ENCODE measurements around the gene PILRA. TPM values are rescaled to one million over a fixed set of nuclear protein-coding genes. Genes with fewer than 3 reads are reported as not detected.
A peak's percentile ranks its signal among the peaks of the same experiment; 100 is the strongest.

The PILRA gene
- total and polyA plus RNA-seq, 2 of the 13 experiments (the other 11 are each of a cell fraction or from before 2014, with no cell fraction given): 0.13 to 1.3 TPM

DNA sequence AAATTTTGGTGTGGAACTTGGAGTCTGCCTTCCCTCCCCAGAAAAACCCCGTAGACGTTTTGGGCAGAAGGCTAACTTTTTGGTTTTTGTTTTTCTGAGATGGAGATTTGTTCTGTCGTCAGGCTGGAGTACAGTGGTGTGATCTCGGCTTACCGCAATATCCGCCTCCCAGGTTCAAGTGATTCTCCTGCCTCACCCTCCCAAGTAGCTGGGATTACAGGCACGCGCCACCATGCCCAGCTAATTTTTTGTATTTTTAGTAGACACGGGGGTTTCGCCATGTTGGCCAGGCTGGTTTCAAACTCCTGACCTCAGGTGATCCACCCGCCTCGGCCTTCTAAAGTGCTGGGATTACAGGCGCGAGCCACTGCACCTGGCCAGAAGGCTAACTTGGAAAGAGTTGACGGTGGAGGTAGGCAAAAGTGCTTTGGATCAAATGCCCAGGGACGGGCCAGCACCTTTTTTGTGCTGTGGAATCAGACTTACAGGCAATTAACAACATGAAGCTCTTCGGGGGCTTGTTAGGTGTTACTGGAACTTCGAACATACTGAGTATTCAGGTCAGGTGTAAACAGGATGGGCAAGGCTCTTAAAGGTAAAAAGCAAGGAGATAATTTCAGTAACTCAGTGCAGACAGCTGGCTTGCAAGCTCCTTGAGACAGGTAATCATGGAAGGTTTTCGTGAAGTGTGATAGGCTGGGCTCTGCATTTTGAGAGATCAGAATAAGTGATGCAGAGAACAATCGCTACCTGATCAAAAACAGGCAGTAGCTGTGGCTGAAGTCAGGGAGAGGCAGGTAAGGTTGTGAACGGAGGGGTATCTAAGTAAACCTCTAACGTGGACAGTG, 61.2 kb downstream of the PILRA start (continued):
- no peak for TF ChIP-seq ZNF101 (CRISPR knock-in tag; IDR thresholded peaks at IDR 0.05; ENCODE audit: borderline replicate concordance, low read depth)
- no peak for TF ChIP-seq SMARCC2 (IDR thresholded peaks at IDR 0.05)
- TF ChIP-seq CC2D1A (CRISPR knock-in tag; IDR thresholded peaks at IDR 0.05): no peak
- TF ChIP-seq ZNF496 (CRISPR knock-in tag; IDR thresholded peaks at IDR 0.05; ENCODE audit: insufficient replicate concordance): no peak
- TF ChIP-seq RAD21 (CRISPR knock-in tag; IDR thresholded peaks at IDR 0.05): no peak
- TF ChIP-seq, protein P1, sequence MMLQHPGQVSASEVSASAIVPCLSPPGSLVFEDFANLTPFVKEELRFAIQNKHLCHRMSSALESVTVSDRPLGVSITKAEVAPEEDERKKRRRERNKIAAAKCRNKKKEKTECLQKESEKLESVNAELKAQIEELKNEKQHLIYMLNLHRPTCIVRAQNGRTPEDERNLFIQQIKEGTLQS (CRISPR knock-in tag; IDR thresholded peaks at IDR 0.05): no peak
- TF ChIP-seq RFXANK (CRISPR knock-in tag; IDR thresholded peaks at IDR 0.05): no peak
- TF ChIP-seq ZNF326 (CRISPR knock-in tag; IDR thresholded peaks at IDR 0.05; ENCODE audit: borderline replicate concordance): no peak
- no peak for TF ChIP-seq XBP1 (CRISPR knock-in tag; IDR thresholded peaks at IDR 0.05)
- TF ChIP-seq KAT7 (CRISPR knock-in tag; IDR thresholded peaks at IDR 0.05; ENCODE audit: borderline replicate concordance): 0 out of 2 replicates have a peak, but pooled peaks have one; percentile 39
- TF ChIP-seq FOXK2 (IDR thresholded peaks at IDR 0.05): no peak
- no peak for TF ChIP-seq ZNF530 (CRISPR knock-in tag; IDR thresholded peaks at IDR 0.05; ENCODE audit: low read depth)
- TF ChIP-seq NCOA1 (CRISPR knock-in tag; IDR thresholded peaks at IDR 0.05): no peak
- TF ChIP-seq ZNF549 (CRISPR knock-in tag; IDR thresholded peaks at IDR 0.05): no peak
- TF ChIP-seq JUN (CRISPR knock-in tag; IDR thresholded peaks at IDR 0.05): no peak
- TF ChIP-seq, protein P2, sequence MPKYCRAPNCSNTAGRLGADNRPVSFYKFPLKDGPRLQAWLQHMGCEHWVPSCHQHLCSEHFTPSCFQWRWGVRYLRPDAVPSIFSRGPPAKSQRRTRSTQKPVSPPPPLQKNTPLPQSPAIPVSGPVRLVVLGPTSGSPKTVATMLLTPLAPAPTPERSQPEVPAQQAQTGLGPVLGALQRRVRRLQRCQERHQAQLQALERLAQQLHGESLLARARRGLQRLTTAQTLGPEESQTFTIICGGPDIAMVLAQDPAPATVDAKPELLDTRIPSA (CRISPR knock-in tag; IDR thresholded peaks at IDR 0.05; ENCODE audit: borderline replicate concordance): no peak
- no peak for TF ChIP-seq ZNF570 (CRISPR knock-in tag; IDR thresholded peaks at IDR 0.05; ENCODE audit: borderline replicate concordance)
- no peak for TF ChIP-seq ZNF652 (CRISPR knock-in tag; IDR thresholded peaks at IDR 0.05; ENCODE audit: borderline replicate concordance, low read depth)
- TF ChIP-seq ZNF460 (CRISPR knock-in tag; IDR thresholded peaks at IDR 0.05; ENCODE audit: borderline replicate concordance): no peak; the same call in 1 of the 2 replicates
- no peak for TF ChIP-seq TARDBP (CRISPR knock-in tag; IDR thresholded peaks at IDR 0.05)
- TF ChIP-seq, protein P3, sequence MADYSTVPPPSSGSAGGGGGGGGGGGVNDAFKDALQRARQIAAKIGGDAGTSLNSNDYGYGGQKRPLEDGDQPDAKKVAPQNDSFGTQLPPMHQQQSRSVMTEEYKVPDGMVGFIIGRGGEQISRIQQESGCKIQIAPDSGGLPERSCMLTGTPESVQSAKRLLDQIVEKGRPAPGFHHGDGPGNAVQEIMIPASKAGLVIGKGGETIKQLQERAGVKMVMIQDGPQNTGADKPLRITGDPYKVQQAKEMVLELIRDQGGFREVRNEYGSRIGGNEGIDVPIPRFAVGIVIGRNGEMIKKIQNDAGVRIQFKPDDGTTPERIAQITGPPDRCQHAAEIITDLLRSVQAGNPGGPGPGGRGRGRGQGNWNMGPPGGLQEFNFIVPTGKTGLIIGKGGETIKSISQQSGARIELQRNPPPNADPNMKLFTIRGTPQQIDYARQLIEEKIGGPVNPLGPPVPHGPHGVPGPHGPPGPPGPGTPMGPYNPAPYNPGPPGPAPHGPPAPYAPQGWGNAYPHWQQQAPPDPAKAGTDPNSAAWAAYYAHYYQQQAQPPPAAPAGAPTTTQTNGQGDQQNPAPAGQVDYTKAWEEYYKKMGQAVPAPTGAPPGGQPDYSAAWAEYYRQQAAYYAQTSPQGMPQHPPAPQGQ (CRISPR knock-in tag; IDR thresholded peaks at IDR 0.05; ENCODE audit: borderline replicate concordance): no peak
- TF ChIP-seq, protein P4, sequence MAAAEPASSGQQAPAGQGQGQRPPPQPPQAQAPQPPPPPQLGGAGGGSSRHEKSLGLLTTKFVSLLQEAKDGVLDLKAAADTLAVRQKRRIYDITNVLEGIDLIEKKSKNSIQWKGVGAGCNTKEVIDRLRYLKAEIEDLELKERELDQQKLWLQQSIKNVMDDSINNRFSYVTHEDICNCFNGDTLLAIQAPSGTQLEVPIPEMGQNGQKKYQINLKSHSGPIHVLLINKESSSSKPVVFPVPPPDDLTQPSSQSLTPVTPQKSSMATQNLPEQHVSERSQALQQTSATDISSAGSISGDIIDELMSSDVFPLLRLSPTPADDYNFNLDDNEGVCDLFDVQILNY (CRISPR knock-in tag; conservative IDR thresholded peaks at IDR 0.05): no peak
- TF ChIP-seq ZNF567 (CRISPR knock-in tag; IDR thresholded peaks at IDR 0.05; ENCODE audit: borderline replicate concordance): no peak
- no peak for TF ChIP-seq ZBTB21 (CRISPR knock-in tag; IDR thresholded peaks at IDR 0.05)

Data from HepG2 (cell line).